NCI-H460 (cell line): ENCODE data around the gene NUDT10. TPM values are rescaled to one million over a fixed set of nuclear protein-coding genes. Genes with fewer than 3 reads are reported as not detected.
"Not testable (repeated sequence)": the region's sequence is repeated elsewhere in the genome, so short reads cannot be mapped to it uniquely, and the experiment has no call there.

Experiments used
- DNase-seq: peaks from one replicate; pipeline ENCODE4 v3.0.0-alpha.2; 2016; ENCODE audit warnings: low read depth; ENCODE audit errors: extremely low read depth
- polyA plus RNA-seq: library from polyadenylated mRNA; depleted of rRNA; stranded (reverse); fragments of >200 nt; gene quantifications from 2 replicates; pipeline ENCODE4 v1.2.3, GENCODE V29; 2014; cell fraction: nucleus; rRNA removed
- total RNA-seq: library from RNA; depleted of rRNA; stranded (reverse); fragments of >200 nt; shearing (Covaris generic); gene quantifications from 2 replicates; pipeline ENCODE4 v1.2.3, GENCODE V29; 2014; rRNA removed

The NUDT10 gene
- total RNA-seq: 0.50 and 0.81 TPM in 2 replicates
- 0.44 and 0.58 TPM in 2 replicates for polyA plus RNA-seq

- DNase-seq: peak; percentile 1
Observed at GRCh38 chrX:51332188-51332942, at the start of gene NUDT10. TSS of gene NUDT10 (plus strand) at chrX:51332822. CDS start at chrX:51332966, 144 bp downstream.

- DNase-seq: no peak
Observed at GRCh38 chrX:51292421-51292820, 40.2 kb upstream of the NUDT10 start.

- DNase-seq: no peak
Observed at GRCh38 chrX:51296138-51296537, 36.5 kb upstream of the NUDT10 start.

GRCh38 chrX:51316271-51316670 lies 16.4 kb upstream of the NUDT10 start:
- DNase-seq: no peak

GRCh38 chrX:51332943-51333785 lies 542 bp downstream of the NUDT10 start:
- not testable (repeated sequence) for DNase-seq

- no peak for DNase-seq
Observed at GRCh38 chrX:51334276-51334675, 1.7 kb downstream of the NUDT10 start.

- peak; percentile 28 for DNase-seq
Observed at GRCh38 chrX:51336584-51336983, 4.0 kb downstream of the NUDT10 start.

GRCh38 chrX:51361251-51361650 lies 28.6 kb downstream of the NUDT10 start:
- no peak for DNase-seq

GRCh38 chrX:51376672-51377071 lies 44.0 kb downstream of the NUDT10 start:
- no peak for DNase-seq

Other genes starting within 250 kb of the NUDT10 start
- gene NUDT11, start 163.8 kb downstream of the NUDT10 start, total RNA-seq: 29.4 and 30.6 TPM in 2 replicates